Stomach (tissue), 19 donors: ENCODE measurements around the gene ZBTB7B. TPM values are rescaled to one million over a fixed set of nuclear protein-coding genes. Genes with fewer than 3 reads are reported as not detected.
A peak's percentile ranks its signal among the peaks of the same experiment; 100 is the strongest.

Experiments
- DNase-seq, 2 donors: peaks; one replicate each; pipeline versions ENCODE4 v3.0.0 to v3.0.0-alpha.2; 2013 to 2019
- H3K27ac ChIP-seq, 5 donors: fragments of 200-600 bp in 4 of 5; sonication (generic) in 4 of 5; one replicate each; pipeline ENCODE4 v1.5.1; 2013 to 2019; ENCODE audit warnings: mild to moderate bottlenecking in 1 of 5, moderate library complexity in 1 of 5
- H3K27me3 ChIP-seq, 3 donors: fragments of 200-600 bp; sonication (generic); one replicate each; pipeline ENCODE4 v1.5.1; 2017 to 2019; ENCODE audit warnings: mixed run types in 1 of 3
- H3K36me3 ChIP-seq, 4 donors: fragments of 200-600 bp; sonication (generic); 1 replicate in 3 of 4; 2 replicates in 1 of 4; pipeline ENCODE4 v1.5.1; 2016 to 2019
- H3K4me1 ChIP-seq, 4 donors: fragments of 200-600 bp; sonication (generic); one replicate each; pipeline ENCODE4 v1.5.1; 2016 to 2019
- H3K4me3 ChIP-seq, 4 donors: fragments of 200-600 bp; sonication (generic) in 3 of 4; one replicate each; pipeline ENCODE4 v1.5.1; 2016 to 2019; ENCODE audit warnings: mild to moderate bottlenecking in 1 of 4
- H3K9me3 ChIP-seq, 4 donors: fragments of 200-600 bp; sonication (generic); one replicate each; pipeline ENCODE4 v1.5.1; 2016 to 2019
- CTCF ChIP-seq, 7 experiments: fragments of 450-650 bp in 4 of 7; fragments of 200-600 bp in 3 of 7; sonication (generic) in 3 of 7; IDR thresholded peaks; one replicate each; pipeline ENCODE4 v1.5.1; 2016 to 2019; ENCODE audit warnings: antibody characterized with exemption in 7 of 7, control low read depth in 2 of 7, mild to moderate bottlenecking in 1 of 7
- EP300 ChIP-seq: sonication (generic); formaldehyde crosslinking; IDR thresholded peaks from one replicate; pipeline ENCODE4 v1.6.1; 2017; ENCODE audit warnings: antibody characterized with exemption
- POLR2A ChIP-seq, 4 donors: fragments of 450-650 bp; IDR thresholded peaks; one replicate each; pipeline ENCODE4 v1.6.1; 2016; ENCODE audit warnings: antibody characterized with exemption in 4 of 4, control low read depth in 2 of 4, mild to moderate bottlenecking in 1 of 4, moderate library complexity in 1 of 4
- POLR2AphosphoS5 ChIP-seq, 3 donors: sonication (generic); formaldehyde crosslinking; IDR thresholded peaks; one replicate each; pipeline ENCODE4 v1.6.1; 2016; ENCODE audit warnings: antibody characterized with exemption in 3 of 3
- WGBS, 5 donors: extraction: QIAGEN DNeasy Blood & Tissue Kit in 3 of 5; methylation state at CpG; one replicate each; pipeline versions ENCODE4 v1.1.5 to v1.1.7; 2013 to 2018; 5-methylcytosine and 5-hydroxymethylcytosine counted together
- intact Hi-C: fragments of 100-400 bp; cut with DNase I; formaldehyde crosslinking; loops from one replicate; pipeline ENCODE4 v1.15.1; 2023; ENCODE audit warnings: low total_unique reads
- long read RNA-seq, 10 donors: transcript quantifications; one replicate each; lab custom pipeline, GENCODE V29; 2026
- polyA plus RNA-seq, 3 donors: library from polyadenylated mRNA; stranded (reverse); fragments of 200-250 nt; gene quantifications; one replicate each; pipeline ENCODE4 v1.2.3, GENCODE V29; 2013
- total RNA-seq, 5 donors: library from RNA; depleted of rRNA; stranded (reverse); fragments of >200 nt; gene quantifications; one replicate each; pipeline versions ENCODE4 v1.1.0 to v1.2.3, GENCODE V29; 2014 to 2016
- donor health status: healthy with polysubstance abuse.
- donor health status: Bipolar disorder and iron deficiency.
- donor health status: healthy.

Gene ZBTB7B
- total RNA-seq = 100 to 1,000 TPM in 1 of 5 donors, 10 to 100 TPM in 4; 32.3 to 134 (median 53.9) TPM
- polyA plus RNA-seq = 10 to 100 TPM; 29.6 to 39.5 (median 35.6) TPM
- long read RNA-seq, donor 1, partial matches to known transcripts = 0 of 1 reads
- long read RNA-seq, donor 1, other reads (novel, unspliced or antisense) = 0 of 1 reads
- long read RNA-seq, donor 2, partial matches to known transcripts = 0 of 3 reads
- long read RNA-seq, donor 2, other reads (novel, unspliced or antisense) = 0 of 3 reads
- long read RNA-seq, donor 3, partial matches to known transcripts = 0 of 2 reads
- long read RNA-seq, donor 3, other reads (novel, unspliced or antisense) = 0 of 2 reads
- long read RNA-seq, donor 4 = 0 reads
- long read RNA-seq, donor 5, partial matches to known transcripts = 0 of 3 reads
- long read RNA-seq, donor 5, other reads (novel, unspliced or antisense) = 0 of 3 reads
- long read RNA-seq, donor 6 = 0 reads
- long read RNA-seq, donor 7, partial matches to known transcripts = 0 of 4 reads
- long read RNA-seq, donor 7, other reads (novel, unspliced or antisense) = 0 of 4 reads
- long read RNA-seq, donor 8, partial matches to known transcripts = 0 of 2 reads
- long read RNA-seq, donor 8, other reads (novel, unspliced or antisense) = 0 of 2 reads
- long read RNA-seq, donor 9, partial matches to known transcripts = 0 of 3 reads
- long read RNA-seq, donor 9, other reads (novel, unspliced or antisense) = 0 of 3 reads
- long read RNA-seq, donor 10, partial matches to known transcripts = 0 of 3 reads
- long read RNA-seq, donor 10, other reads (novel, unspliced or antisense) = 0 of 3 reads

GRCh38 chr1:155002464-155003226 is at the start of gene ZBTB7B:
Gene ZBTB7B, plus strand, starts transcription at chr1:155002802. Its CDS starts 11,859 bp downstream, at chr1:155014661.
- H3K9me3 ChIP-seq = no peaks in the 10 kb centered on the region
- peak; percentile 62 to 78 for DNase-seq
- H3K4me1 ChIP-seq = peaks cover 55 to 67% (median 61%) of the 10 kb centered on the region in 4 donors
- intact Hi-C loops = no loop called here
- H3K36me3 ChIP-seq = no peaks in the 10 kb centered on the region
- H3K27ac ChIP-seq = peak within 1 kb of the TSS; percentile 98 to 100 (median 99)
- no peaks in the 10 kb centered on the region for H3K27me3 ChIP-seq
- peak in 1 of 7 experiments; percentile 6 for TF ChIP-seq CTCF (IDR thresholded peaks at IDR 0.05)
- no peak for TF ChIP-seq POLR2A (IDR thresholded peaks at IDR 0.05)
- TF ChIP-seq POLR2AphosphoS5 (IDR thresholded peaks at IDR 0.05) = peak in 1 of 3 donors; percentile 11
- peak within 1 kb of the TSS; percentile 78 to 90 (median 85) for H3K4me3 ChIP-seq
- 0 to 2% (median 0%) methylated on average over 14 to 34 of the region's 35 CpGs for WGBS, 5 donors

GRCh38 chr1:154953611-154954038 is 49.0 kb upstream of the ZBTB7B start:
- Histone ChIP-seq H3K4me3 (no peak overlapping the region), H3K27ac (peak overlapping the region in 3 of 5 donors; percentile 32 to 64 (median 43))

GRCh38 chr1:154954541-154954940 is 48.1 kb upstream of the ZBTB7B start:
- 62 to 84% (median 75%) methylated on average over 3 of the region's 3 CpGs for WGBS, 5 donors
- Histone ChIP-seq H3K27me3 (no peaks in the 10 kb centered on the region), H3K27ac (peak overlapping the region in 3 of 5 donors; percentile 83 to 85 (median 85)), H3K4me1 (peaks cover 54 to 88% (median 73%) of the 10 kb centered on the region in 4 donors), H3K36me3 (peaks cover 24 to 40% (median 38%) of the 10 kb centered on the region in 4 donors), H3K9me3 (no peaks in the 10 kb centered on the region), H3K4me3 (peak overlapping the region in 3 of 4 donors; percentile 58 to 61 (median 60))
- intact Hi-C loops = no loop called here
- peak in 1 of 2 donors; percentile 4 for DNase-seq
- TF ChIP-seq CTCF (IDR thresholded peaks at IDR 0.05) (no peak), EP300 (no peak), POLR2A (IDR thresholded peaks at IDR 0.05) (no peak), POLR2AphosphoS5 (IDR thresholded peaks at IDR 0.05) (no peak)

More at GRCh38 chr1:154953611-154954038, 49.0 kb upstream of the ZBTB7B start:
- WGBS, 5 donors = 44 to 60% (median 51%) methylated on average over 1 to 2 of the region's 2 CpGs
- intact Hi-C loops = no loop called here
- TF ChIP-seq CTCF (IDR thresholded peaks at IDR 0.05) = no peak
- no peak for TF ChIP-seq POLR2AphosphoS5 (IDR thresholded peaks at IDR 0.05)
- no peak for TF ChIP-seq EP300
- TF ChIP-seq POLR2A (IDR thresholded peaks at IDR 0.05) = no peak
- Histone ChIP-seq H3K36me3 (peaks cover 14 to 38% (median 36%) of the 10 kb centered on the region in 4 donors), H3K27me3 (no peaks in the 10 kb centered on the region), H3K4me1 (peaks cover 54 to 79% (median 67%) of the 10 kb centered on the region in 4 donors), H3K9me3 (no peaks in the 10 kb centered on the region)
- DNase-seq = no peak
